T-helper 1 cell (primary cell): ENCODE results near the gene ATG14.
"Not testable (repeated sequence)": the region's sequence is repeated elsewhere in the genome, so short reads cannot be mapped to it uniquely, and the experiment has no call there.

Source experiments
- DNase-seq, 5 donors: peaks; one replicate each; pipeline ENCODE4 v3.0.0-alpha.2; 2012 to 2020

The ATG14 gene

DNA sequence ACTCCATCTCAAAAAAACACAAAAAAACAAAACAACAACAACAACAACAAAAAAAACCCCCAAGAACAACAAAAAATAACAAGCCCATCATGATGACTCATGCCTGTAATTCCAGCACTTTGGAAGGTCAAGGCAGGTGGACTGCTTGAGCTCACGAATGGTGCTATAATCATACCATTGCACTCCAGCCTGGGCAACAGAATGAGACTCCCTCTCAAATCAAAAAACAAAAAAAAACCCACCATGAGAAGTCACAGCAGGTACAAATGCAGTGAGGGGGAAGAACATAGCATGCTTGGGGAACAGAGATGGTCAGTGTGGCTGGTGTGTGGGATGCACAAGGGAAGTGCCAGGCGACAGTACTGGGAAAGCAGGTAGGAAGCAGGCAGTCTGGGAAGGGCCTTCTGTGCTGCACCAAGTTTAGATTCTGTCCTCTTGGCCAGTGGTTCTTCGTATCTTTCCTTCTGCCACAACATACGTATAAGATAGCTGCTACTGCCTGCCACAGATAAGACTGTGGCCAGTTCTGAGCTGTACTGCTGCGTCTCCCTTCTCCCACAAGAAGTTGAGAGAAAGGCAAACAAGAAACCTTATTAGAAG is 28.0 kb downstream of the ATG14 start:
- DNase-seq, result no peak

DNA sequence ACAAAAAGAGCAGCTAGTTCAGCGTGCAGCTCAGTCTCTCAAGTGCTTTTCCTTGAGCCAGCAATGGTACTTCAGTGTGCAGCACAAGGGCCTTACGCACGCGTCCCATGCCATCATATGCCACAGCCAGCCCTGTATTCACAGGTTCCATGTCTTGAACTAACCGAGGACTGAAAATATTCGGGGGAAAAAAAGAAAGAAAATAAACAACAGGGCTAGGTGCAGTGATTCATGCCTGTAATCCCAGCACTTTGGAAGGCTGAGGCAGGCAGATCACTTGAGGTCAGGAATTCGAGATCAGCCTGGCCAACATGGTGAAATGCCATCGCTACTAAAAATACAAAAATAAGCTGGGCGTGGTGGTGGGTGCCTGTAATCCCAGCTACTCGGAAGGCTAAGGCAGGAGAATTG is 28.6 kb downstream of the ATG14 start:
- DNase-seq, result not testable (repeated sequence)

DNA sequence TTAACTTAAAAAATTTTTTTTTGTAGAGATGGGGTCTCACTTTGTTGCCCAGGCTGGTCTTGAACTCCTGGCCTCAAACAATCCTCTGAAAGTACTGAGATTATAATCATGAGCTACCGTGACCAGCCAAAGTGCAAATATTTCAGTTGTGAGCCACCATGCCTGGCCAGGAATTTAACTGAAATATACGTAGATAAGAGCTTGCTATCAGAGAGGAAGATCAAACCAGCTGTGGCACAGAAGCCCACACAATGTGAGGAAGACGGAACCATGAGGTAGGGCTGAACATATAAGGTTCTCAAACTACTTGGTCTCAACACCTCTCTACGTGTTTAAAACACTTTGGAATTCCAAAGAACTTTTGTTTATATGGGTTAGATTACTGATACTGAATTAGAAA is 29.1 kb downstream of the ATG14 start:
- DNase-seq, result no peak

DNA sequence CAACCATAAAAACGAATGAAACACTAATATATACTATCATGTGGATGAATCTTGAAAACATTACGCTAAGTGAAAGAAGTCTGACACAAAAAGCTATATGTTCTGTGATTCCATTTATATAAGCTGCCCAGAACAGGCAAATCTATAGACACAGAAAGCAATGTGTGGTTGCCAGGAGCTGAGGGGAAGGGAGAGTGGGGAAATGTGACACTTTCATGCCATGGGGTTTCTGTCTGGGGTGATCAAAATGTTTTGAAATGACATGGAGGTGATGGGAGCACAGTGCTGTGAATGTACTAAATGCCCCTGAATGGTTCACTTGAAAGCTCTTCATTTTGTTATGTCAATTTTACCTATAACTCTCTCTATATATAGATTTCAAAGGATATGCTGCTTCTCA is 30.1 kb downstream of the ATG14 start:
- no peak for DNase-seq

DNA sequence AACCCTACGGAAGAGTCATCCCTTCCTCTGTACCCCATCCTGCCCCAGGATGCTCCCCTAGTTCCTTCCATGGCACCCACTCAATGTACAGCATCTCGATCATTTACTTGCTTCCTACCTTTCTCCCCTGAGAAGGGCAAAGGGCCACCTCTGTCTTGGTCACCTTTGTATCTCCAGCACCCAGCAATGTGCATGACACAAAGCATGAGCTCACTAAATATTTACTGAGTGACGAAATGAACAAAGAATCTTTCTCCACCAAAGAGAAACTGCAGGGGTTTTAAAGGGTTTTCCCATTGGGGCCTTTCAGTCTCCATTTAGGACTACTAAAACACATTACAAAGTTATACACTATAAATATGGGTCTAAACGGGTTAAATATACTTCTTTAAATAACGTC is 30.6 kb downstream of the ATG14 start:
- no peak for DNase-seq

DNA sequence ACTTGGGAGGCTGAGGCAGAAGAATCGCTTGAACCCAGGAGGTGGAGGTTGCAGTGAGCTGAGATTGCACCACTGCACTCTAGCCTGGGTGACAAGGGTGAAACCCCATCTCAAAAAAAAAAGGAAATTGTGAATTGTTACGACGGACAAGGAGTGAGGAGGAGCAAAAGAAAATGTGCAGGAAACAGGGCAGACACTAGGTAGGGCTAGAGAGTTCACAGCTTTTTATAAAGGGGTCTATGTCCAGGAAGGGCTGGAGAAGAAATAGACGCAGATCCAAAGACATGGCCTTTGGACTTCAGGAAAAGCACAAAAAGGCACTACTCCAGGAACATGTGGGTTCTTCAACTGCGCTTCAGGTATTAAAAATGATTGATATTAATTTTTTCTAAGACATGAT is 34.4 kb downstream of the ATG14 start:
- no peak for DNase-seq

DNA sequence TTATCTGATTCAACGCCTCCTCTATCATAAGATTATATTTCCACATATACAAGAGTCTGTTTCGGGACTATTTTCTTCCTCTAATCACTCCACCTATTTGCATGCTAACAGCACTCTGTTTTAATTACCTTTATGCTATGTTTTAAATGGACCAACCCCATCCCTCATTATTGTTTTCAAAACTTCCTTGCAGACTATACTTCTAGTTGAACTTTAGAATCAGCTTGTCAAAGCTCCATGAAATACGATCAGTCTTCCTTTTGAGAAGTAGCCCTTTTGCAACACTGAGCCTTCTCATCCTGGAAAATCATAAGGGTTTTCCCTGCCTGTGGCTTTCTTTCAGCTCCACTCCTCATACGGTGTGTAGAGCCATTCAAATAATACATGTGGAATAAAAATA is 36.9 kb downstream of the ATG14 start:
- no peak for DNase-seq

DNA sequence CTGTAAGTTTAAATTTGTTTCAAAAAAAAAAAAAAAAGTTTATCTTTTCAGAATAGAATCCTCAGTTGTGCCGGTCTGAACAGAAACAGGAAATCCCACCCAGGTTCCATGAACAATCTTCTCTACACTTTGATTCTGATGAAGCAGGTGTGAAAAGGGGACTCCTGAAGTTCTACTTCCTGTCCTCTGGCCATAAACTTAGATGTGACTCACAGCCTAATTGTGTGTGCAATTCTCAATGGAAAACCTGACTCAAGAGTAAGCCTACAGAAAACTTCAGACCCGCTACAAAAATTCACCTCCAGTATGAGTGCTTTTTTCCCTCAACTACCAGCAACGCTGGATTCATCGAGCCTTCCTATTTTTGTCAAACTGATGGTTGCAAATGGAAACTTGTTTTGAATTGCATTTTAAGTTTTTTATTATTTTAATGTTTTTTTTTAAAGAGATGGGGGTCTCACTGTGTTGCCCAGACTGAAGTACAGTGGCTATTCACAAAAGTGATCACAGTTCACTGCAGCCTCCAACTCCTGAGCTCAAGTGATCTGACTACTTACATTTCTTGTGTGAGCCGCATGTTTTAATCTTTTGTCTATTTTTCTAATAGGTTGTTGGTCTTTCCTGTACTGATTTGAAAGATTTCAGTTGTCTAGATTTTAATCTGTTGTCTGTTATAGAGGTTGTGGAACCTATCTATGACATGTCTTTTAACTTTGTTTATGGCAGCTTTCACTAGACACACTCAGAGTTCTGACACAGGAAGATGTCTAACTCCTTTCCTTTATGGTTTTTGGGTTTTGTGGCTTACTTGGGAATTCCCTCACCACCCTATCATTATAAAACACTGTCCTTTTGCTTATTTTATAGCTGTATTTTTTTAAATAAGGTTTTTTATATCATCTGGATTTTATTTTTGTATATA is 37.6 kb downstream of the ATG14 start:
- DNase-seq, result peak in 3 of 5 donors; percentile 11 to 58 (median 20)

DNA sequence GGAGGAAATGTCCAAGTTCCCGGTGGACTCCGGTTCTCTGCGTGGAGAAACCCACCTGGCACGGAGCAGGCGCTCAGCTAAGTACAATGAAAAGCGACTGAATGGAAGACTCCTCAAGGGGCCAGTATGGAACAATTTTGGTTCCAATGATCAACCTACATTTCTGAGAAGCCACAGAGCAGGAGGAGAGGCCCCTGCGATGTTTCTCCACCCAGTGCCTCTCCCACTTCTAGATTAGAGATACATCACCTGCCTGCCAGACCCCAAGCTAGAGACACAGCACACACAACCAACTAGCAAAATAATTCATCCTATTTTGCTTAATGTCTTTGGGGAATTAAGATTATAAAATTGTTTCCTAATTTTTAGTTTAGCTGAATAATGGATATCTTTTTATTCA is 38.8 kb downstream of the ATG14 start:
- no peak for DNase-seq

DNA sequence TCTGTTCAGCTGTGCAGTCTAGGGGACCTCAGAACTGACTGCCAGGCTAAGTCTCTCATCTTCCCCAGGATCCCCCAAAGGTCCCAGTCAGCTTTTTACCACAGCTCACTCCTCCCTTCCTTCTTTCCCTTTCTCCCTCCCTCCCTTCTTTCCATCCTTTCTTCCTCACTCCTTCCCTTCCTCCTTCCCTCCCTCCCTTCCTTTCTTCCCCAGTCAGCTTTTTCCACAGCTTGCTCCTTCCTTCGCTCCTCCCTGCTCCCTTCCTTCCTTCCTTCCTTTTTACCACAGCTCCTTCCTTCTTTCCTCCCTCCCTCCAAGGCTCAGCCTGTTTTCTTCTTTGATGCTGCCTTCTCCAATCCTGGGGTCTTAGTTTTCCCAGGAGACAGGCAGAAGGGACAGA is 39.2 kb downstream of the ATG14 start:
- DNase-seq, result no peak

DNA sequence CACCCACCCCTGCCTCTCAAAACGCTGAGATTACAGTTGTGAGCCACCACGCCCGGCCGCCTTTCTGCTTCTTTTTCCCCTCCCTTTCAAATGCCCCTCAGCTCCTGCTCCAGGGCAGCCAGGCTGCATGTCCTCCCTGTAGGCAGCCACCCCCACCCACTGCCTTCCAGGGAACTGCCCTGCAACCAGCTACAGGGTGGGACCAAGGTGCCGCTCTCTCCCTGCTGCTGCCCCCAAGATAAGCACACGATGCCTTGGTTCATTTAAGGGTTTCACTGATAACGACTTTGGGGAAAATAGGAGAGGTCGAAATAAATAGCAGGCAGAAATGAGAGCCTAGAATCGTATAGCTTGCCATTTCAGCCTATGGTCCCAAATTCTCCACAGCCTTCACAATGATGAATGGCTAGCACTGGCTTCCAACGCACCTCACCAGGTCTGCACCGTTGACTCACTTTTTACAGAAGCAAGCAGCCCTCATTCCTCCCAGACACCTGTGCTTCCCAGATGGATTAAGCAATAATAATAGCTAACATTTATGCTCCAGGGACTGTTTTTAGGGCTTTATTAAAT is 40.7 kb downstream of the ATG14 start:
- DNase-seq, result no peak

DNA sequence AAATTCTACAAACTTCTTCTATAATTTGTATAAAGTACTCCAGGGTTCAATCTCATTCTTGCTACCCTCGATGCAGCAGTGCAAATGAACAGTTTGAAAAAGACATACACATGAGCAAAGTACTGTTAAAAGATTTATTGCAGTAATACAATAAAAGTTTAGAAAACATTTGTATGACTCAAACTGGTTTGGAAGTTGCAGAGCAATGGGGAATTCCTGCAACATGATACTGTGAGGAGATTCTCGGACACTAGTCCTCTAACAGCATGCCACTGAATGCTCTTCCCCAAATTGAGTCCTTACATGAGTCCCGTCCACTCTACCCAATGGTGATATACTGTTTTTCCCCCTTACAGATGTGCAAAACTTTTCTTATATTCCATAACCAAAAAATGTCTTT is 45.4 kb downstream of the ATG14 start:
- no peak for DNase-seq

DNA sequence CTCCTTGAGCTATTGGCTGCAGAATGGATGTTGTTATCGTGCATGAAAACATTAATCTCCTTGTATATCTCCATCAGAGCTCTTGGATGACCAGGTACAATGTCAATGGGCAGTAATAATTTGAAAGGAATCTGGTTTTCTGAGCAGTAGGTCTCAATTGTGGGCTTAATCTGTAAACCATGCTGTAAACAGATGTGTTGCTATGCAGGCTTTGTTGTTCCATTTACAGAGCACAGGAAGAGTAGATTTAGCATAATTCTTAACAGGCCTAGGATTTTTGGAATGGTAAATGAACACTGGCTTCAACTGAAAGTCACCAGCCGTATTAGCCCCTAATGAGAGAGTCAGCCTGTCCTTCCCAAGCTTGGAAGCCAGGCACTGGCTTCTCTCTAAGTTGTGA is 50.4 kb downstream of the ATG14 start:
- no peak for DNase-seq

DNA sequence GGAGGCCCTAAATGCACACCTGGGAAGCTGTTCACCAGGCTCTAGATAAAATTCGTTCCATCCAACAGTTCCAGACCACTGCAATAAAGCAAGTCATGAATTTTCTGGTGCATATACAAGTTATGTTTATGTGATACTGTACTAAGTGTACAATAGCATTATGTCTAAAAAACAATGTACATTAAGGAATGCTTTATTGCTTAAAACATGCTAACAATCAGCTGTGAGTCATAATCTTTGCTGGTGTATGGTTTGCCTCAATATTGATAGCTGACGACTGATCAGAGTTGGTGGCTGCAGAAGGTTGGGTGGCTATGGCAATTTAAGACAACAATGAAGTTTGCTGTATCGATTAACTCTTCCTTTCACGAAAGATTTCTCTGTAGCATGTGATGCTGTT is 52.3 kb downstream of the ATG14 start:
- no peak for DNase-seq

DNA sequence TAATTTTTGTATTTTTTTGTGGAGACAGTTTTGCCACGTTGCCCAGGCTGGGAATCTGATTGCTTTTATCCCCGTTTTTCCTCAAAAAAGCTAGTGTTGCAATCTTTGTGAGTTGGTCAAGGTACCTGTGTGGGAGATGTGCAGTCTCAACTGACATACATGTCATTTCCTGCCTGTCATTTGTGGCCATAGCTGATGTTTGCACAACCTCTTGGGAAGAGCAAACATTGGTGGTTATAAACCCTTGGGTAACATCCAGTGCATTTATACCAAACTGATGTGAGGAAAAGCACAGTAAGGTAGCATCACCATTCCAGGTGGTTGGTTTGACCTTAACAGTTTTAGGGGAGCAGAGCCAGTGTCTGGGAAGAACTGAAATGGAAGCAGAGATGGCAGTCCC is 54.7 kb downstream of the ATG14 start:
- no peak for DNase-seq

DNA sequence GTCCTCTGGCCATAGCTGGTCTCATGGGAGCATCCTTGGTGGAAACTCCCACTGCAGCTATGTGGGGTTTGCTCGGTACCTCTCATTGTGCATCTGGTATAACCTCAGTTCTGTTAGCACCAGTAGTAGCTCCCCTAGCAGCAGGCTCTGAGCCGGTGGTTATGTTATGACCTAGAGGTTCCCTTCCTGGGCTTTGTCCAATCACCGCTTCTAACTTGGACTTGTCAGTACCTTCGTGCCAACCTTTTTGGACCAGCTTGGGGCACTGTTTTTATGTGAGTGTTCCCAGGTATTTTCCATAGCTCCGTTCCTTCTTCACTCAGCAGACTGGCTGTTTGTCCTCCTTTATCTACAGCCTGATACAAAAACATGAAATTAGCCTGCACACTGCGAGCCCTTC is 55.7 kb downstream of the ATG14 start:
- DNase-seq, result no peak

DNA sequence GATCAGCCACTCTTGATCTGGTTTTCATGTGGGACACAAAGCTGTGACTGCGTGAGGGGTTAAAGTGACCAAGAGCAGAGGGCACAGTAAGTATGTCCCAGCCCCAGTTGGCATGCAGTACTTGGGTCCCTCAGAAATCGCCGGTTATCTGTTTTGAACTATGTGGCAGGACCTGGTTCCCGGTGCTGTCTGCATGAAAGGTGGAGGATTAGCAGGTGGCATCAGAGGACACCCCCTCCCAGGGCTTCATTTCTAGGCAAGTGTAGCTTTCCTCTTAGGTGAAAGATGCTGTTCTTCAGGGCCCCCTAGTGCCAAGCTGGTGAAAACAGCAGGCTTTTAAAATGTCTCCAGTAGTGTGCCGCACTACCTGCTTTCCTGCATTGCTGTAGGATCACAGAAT is 57.1 kb downstream of the ATG14 start:
- peak; percentile 35 to 60 (median 59) for DNase-seq

DNA sequence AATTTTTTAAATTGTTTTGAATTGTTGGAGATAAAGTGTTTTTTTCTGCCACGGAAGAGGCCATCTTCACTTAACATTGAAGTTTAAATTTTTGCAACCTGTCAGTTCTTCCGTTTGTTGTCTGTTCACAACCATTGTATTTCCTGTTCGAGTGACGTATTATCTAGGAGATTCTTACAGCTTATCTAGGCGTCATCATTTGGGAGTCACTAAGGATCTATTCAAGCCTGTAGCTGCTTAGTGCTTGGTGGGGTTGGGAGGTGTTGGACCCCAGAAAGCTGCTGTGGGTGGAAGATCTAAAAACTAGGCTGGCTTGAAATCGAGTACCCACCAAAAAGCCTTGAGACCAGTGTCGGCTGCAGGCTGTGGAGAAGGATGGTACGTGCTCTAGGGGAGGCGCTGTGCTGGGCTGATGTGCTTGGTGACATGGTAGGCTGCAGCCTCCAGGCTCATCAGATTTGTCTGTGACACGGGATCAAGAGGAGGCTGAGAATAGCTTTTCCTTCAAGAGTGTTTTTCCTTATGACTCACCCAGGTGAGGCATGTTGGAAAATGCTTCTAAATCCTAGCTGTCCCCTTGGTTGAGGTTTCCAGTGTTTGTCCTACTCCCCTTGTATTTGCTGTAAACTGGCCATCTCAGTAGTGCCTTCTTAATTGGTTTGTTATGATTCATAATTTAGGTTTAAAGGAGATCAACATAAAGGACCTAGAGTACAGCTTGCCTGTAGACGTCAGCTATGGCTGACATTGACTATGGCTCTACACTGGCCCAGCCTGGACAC is 57.8 kb downstream of the ATG14 start:
- DNase-seq, result peak in 2 of 5 donors; percentile 11 to 38

DNA sequence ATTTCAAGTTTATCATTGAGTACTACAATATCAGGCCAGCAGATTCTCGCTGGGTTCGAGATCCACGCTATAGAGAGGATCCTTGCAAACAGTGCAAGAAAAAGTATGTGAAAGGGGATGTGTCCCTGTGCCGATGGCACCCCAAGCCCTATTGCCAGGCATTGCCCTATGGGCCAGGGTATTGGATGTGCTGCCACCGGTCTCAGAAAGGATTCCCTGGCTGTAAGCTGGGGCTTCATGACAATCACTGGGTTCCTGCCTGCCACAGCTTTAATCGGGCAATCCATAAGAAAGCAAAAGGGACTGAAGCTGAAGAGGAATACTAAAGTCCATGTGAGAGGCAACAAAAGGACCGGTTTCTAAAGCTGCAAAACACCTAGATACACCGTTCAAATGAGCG is 59.4 kb downstream of the ATG14 start:
- no peak for DNase-seq

DNA sequence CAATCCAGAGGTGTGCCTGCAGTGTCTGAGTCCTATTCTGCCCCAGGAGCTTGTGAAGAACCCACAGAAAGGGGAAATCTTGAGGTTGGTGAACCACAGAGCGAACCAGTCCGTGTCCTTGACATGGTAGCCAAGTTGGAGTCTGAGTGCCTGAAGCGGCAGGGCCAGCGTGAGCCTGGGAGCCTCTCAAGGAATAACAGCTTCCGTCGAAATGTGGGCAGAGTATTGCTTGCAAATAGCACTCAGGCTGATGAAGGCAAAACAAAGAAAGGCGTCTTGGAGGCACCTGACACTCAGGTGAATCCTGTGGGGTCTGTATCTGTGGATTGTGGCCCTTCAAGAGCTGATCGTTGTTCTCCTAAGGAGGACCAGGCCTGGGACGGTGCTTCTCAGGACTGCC is 60.5 kb downstream of the ATG14 start:
- DNase-seq, result no peak

DNA sequence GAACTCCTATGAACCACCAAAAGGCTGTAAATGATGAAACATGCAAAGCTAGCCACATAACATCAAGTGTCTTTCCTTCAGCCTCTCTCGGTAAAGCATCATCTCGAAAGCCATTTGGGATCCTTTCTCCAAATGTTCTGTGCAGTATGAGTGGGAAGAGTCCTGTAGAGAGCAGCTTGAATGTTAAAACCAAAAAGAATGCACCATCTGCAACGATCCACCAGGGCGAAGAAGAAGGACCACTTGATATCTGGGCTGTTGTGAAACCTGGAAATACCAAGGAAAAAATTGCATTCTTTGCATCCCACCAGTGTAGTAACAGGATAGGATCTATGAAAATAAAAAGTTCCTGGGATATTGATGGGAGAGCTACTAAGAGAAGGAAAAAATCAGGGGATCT is 61.2 kb downstream of the ATG14 start:
- no peak for DNase-seq

DNA sequence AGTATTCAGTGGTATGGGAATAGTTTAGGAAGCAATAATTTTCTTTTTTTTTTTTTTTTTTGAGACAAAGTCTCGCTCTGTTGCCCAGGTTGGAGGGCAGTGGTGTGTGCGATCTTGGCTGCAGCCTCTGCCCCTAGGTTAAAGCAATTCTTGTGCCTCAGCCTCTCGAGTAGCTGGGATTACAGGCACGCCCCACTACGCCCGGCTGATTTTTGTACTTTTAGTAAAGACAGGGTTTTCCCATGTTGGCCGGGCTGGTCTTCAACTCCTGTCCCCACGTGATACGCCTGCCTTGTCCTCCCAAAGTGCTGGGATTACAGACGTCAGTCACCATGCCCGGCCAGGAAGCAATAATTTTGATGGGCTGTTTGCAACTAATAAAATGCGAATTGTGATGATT is 62.1 kb downstream of the ATG14 start:
- no peak for DNase-seq

DNA sequence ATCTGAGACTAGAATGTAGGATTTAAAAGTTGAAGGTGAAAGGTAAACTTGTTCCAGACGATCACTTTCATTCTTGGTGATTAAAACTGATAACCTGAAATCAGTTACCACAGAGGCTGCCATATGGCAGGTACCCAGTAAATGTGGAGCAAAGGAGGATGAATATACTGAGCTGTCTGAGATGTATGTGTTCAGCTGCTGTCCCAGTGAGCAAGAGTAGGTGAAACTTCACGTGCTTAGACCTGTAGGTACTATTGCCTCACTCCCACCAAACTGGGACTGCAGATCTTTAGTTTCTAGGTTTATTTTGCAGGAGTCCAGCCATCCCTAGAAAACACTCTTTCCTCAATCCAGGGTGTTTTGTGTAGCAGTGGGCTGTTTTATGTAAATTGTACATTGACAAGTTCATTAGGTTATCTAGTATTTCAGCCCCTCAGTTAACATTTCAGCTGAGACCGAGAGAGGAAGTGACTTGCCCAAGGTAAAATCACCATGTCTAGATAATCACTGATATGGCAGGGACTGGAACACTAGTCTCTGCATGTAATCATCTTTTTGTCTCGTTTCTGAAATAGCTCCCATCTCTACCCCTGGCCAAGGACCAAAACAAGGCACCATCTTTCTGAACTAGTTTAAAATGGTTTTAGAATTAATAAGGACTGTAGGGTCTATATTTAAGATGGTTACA is 62.7 kb downstream of the ATG14 start:
- DNase-seq, result no peak
